Lung (tissue), 12 donors: ENCODE measurements around the gene ANTXR1. TPM values are rescaled to one million over a fixed set of nuclear protein-coding genes. Genes with fewer than 3 reads are reported as not detected.

ENCODE experiments used
- ATAC-seq: fragments of 200-7000 bp; cut with Tn5 transposase; one replicate; pipeline ENCODE4 v1.9.1; 2020; ENCODE audit warnings: moderate number of reproducible peaks; ENCODE audit not compliant: insufficient read depth, low FRiP score
- DNase-seq, 3 donors: peaks; one replicate each; pipeline ENCODE4 v3.0.0-alpha.2; 2013 to 2017
- H3K27ac ChIP-seq, 2 donors: one replicate each; pipeline ENCODE4 v1.5.1; 2013; ENCODE audit warnings: mild to moderate bottlenecking in 2 of 2, moderate library complexity in 2 of 2, control low read depth in 1 of 2, inconsistent platforms in 1 of 2, low read depth in 1 of 2, low read length in 1 of 2
- H3K27me3 ChIP-seq, 3 donors: one replicate each; pipeline ENCODE4 v1.5.1; 2013; ENCODE audit warnings: low read length in 2 of 3; ENCODE audit not compliant: control insufficient read depth in 3 of 3, insufficient read depth in 3 of 3
- H3K36me3 ChIP-seq, 4 donors: one replicate each; pipeline ENCODE4 v1.5.1; 2013; ENCODE audit warnings: low read length in 4 of 4, mild to moderate bottlenecking in 1 of 4, moderate library complexity in 1 of 4; ENCODE audit not compliant: control insufficient read depth in 4 of 4, insufficient read depth in 4 of 4
- H3K4me1 ChIP-seq, 5 donors: one replicate each; pipeline ENCODE4 v1.5.1; 2013; ENCODE audit warnings: low read length in 5 of 5, mild to moderate bottlenecking in 2 of 5, moderate library complexity in 1 of 5; ENCODE audit not compliant: control insufficient read depth in 5 of 5, insufficient read depth in 5 of 5
- H3K4me3 ChIP-seq: one replicate; pipeline ENCODE4 v1.5.1; 2013; ENCODE audit warnings: mild to moderate bottlenecking, control low read depth, moderate library complexity
- H3K9ac ChIP-seq, 2 donors: one replicate each; pipeline ENCODE4 v1.5.1; 2013; ENCODE audit warnings: low read length in 2 of 2, control low read depth in 1 of 2; ENCODE audit not compliant: insufficient read depth in 1 of 2
- H3K9me3 ChIP-seq, 4 donors: one replicate each; pipeline ENCODE4 v1.5.1; 2013; ENCODE audit warnings: low read length in 3 of 4, mild to moderate bottlenecking in 1 of 4, moderate library complexity in 1 of 4; ENCODE audit not compliant: control insufficient read depth in 4 of 4, insufficient read depth in 3 of 4
- WGBS, 2 donors: extraction: QIAGEN DNeasy Blood & Tissue Kit; methylation state at CpG; one replicate each; pipeline ENCODE4 v1.1.7; 2013; 5-methylcytosine and 5-hydroxymethylcytosine counted together
- polyA plus RNA-seq, 2 donors: library from polyadenylated mRNA; stranded (reverse); fragments of 200-250 nt; gene quantifications; one replicate each; pipeline ENCODE4 v1.2.1, GENCODE V29; 2013
- total RNA-seq, 2 donors: library from RNA; depleted of rRNA in 1 of 2; stranded (reverse); fragments of >200 nt in 1 of 2; gene quantifications; one replicate each; pipeline ENCODE4 v1.2.1, GENCODE V29; 2014 to 2021
- TF ChIP-seq, protein P1 (sequence below): IDR thresholded peaks from 2 replicates; pipeline ENCODE4 v1.5.1; 2012; ENCODE audit warnings: mild to moderate bottlenecking; ENCODE audit errors: control extremely low read depth, extremely low read depth
- donor health status: control.
- donor health status: control.
- donor health status: Bipolar disorder and iron deficiency.
- donor health status: healthy.
- donor health status: DM: yes; HTN: yes; CAD: no.

Gene ANTXR1
- total and polyA plus RNA-seq, 4 donors = 13.4 to 81.0 (median 34.8) TPM

DNA sequence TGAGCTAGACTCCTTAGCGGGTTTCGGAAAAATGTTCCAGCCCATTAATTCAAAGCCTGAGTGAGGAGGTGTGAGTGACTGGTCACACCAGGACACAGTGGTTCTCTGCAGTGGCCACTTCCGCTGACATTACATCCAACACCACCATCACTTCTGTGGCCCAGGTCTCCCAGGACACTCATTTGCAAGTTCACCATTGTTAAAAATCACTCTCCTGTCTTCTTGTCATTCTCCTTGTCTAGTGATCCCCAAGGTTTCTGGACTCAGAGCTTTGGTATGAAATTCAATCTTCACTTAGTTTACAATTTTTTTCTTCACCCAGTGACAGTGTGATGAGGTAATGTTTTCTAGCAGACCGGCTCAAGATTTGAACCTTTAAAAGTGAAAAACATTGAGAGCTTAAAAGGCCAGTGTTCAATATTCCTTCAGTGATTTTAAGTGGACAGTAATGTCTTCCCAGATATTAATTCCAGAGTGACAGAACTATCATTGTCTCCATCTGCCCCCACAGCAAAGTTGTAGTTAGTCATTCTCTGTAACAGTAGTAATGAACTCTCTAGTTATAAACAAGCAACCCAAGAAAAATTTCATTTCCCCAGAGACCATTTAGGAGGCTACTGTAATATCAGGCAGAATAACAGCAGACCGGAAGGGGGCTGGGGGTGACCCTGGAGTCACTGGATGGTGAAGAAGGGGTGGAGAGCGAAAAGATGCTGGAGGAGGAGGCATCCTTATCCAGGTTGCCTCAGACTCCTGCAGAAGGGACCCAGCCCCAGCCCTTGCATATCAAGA is 209.2 kb downstream of the ANTXR1 start:
- WGBS, 2 donors = 81 to 86% methylated on average over 6 of the region's 6 CpGs
- TF ChIP-seq, protein P1, sequence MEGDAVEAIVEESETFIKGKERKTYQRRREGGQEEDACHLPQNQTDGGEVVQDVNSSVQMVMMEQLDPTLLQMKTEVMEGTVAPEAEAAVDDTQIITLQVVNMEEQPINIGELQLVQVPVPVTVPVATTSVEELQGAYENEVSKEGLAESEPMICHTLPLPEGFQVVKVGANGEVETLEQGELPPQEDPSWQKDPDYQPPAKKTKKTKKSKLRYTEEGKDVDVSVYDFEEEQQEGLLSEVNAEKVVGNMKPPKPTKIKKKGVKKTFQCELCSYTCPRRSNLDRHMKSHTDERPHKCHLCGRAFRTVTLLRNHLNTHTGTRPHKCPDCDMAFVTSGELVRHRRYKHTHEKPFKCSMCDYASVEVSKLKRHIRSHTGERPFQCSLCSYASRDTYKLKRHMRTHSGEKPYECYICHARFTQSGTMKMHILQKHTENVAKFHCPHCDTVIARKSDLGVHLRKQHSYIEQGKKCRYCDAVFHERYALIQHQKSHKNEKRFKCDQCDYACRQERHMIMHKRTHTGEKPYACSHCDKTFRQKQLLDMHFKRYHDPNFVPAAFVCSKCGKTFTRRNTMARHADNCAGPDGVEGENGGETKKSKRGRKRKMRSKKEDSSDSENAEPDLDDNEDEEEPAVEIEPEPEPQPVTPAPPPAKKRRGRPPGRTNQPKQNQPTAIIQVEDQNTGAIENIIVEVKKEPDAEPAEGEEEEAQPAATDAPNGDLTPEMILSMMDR = no peak
- no peaks in the 10 kb centered on the region for H3K9me3 ChIP-seq
- DNase-seq = peak; percentile 47 to 72 (median 70)
- peaks cover 0 to 7% (median 2%) of the 10 kb centered on the region in 4 donors for H3K36me3 ChIP-seq
- H3K4me1 ChIP-seq = peaks cover 0 to 48% (median 9%) of the 10 kb centered on the region in 5 donors
- no peak overlapping the region for H3K9ac ChIP-seq
- ATAC-seq = no peak
- no peaks in the 10 kb centered on the region for H3K27me3 ChIP-seq
- no peak overlapping the region for H3K4me3 ChIP-seq
- H3K27ac ChIP-seq = peak overlapping the region in 1 of 2 donors; percentile 83

DNA sequence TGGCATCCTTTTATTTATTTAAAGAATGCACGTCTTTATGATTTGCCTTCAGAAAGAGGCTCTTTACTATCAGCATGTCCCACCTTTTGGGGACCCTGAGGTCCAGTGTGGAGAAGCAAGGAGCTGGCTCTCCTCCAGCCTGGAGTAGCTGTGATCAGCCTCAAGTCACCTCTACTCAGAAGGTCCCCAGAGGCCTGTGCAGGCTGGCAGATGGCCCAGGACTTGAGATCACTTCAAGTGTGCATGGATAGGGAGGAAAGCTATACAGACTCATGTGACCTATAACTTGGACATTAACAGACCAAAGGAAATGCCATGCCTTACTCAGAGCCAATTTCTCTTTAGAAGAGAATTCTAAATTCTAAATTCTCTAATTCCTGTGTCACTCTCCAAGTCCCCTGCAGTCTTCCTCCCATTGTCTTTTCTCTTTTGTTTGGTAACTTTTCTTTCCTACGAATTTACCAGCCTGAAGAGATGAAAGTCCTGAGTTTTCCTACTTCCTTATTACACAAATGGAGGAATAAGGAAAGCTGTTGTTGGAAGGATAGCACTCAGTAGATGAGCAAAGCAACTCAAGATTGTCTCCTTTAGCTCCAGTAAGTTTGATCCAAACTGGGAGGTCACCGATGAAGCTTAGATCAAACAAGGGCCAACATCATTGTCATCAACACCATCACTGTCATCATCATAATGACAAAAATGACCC is 210.1 kb downstream of the ANTXR1 start:
- H3K4me3 ChIP-seq = no peak overlapping the region
- H3K9me3 ChIP-seq = no peaks in the 10 kb centered on the region
- H3K27me3 ChIP-seq = no peaks in the 10 kb centered on the region
- H3K9ac ChIP-seq = no peak overlapping the region
- DNase-seq (peak; percentile 50 to 73 (median 58)), ATAC-seq (no peak)
- H3K4me1 ChIP-seq = peaks cover 0 to 39% (median 7%) of the 10 kb centered on the region in 5 donors
- TF ChIP-seq, protein P1 = no peak
- no peak overlapping the region for H3K27ac ChIP-seq
- peaks cover 0 to 12% (median 2%) of the 10 kb centered on the region in 4 donors for H3K36me3 ChIP-seq
- 62 to 72% methylated on average over 3 of the region's 3 CpGs for WGBS, 2 donors

DNA sequence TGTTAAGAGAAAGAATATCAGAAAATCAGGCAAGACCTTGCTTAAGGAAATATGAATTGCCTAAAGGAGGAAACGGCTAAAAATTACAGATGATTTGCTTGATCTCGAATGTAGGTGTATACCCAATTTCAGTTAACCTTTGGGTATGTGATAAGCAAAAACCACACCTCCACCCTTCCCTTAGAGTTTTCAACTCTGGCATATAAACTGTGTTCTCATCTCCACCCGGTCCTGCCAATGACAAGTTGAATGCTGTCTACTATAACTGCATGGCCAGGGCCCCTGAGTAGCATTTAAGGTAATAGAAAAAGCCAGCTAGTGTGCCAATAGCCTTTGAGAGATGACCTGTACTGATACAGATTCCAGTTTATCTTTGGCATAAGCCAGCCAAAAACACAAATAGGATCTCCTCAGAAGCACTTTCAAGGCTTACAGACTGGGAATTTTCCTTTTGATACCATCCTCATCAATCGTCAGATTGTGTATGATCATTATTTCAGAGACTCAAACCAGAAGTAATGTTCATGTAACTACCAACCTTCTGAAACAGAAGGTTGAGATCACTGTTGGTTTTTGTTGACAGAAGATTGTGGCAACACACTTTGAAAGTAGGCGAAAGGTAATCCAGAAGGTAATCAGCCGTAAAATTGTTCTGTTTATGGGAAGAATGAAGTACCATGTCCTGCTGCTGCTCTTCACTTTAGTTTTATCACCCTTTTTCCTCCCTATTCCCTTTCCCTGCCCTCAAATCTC is 211.0 kb downstream of the ANTXR1 start:
- peaks cover 0 to 38% (median 7%) of the 10 kb centered on the region in 5 donors for H3K4me1 ChIP-seq
- WGBS, 2 donors = 86 to 92% methylated on average over 6 of the region's 6 CpGs
- H3K27me3 ChIP-seq = no peaks in the 10 kb centered on the region
- peaks cover 0 to 11% (median 2%) of the 10 kb centered on the region in 4 donors for H3K36me3 ChIP-seq
- H3K27ac ChIP-seq = no peak overlapping the region
- no peak overlapping the region for H3K9ac ChIP-seq
- ATAC-seq (no peak), DNase-seq (no peak)
- TF ChIP-seq, protein P1 = no peak
- no peak overlapping the region for H3K4me3 ChIP-seq
- H3K9me3 ChIP-seq = no peaks in the 10 kb centered on the region
